Bronchial epithelial cell (primary cell): ENCODE data around the gene POSTN. TPM values are rescaled to one million over a fixed set of nuclear protein-coding genes. Genes with fewer than 3 reads are reported as not detected.
"Not testable (repeated sequence)": the region's sequence is repeated elsewhere in the genome, so short reads cannot be mapped to it uniquely, and the experiment has no call there.

ENCODE experiments used
- DNase-seq: peaks from one replicate; pipeline ENCODE4 v3.0.0-alpha.2; 2010; ENCODE audit warnings: low read depth
- FAIRE-seq: peaks from 2 replicates; lab custom pipeline; 2011; peaks lifted over from hg19 to GRCh38; lab: Jason Lieb, UNC
- H3K27me3 ChIP-seq: 2 replicates; pipeline ENCODE4 v1.5.1; 2011; ENCODE audit warnings: low read length; ENCODE audit not compliant: control insufficient read depth, insufficient read depth
- H3K36me3 ChIP-seq: 2 replicates; pipeline ENCODE4 v1.5.1; 2011; ENCODE audit warnings: low read length; ENCODE audit not compliant: control insufficient read depth, insufficient read depth
- H3K4me3 ChIP-seq: 2 replicates; pipeline ENCODE4 v1.5.1; 2011; ENCODE audit warnings: mild to moderate bottlenecking, low read depth, low read length, control low read depth
- total RNA-seq: library from RNA; depleted of rRNA; stranded (reverse); fragments of >200 nt; gene quantifications from 2 replicates; pipeline ENCODE4 v1.2.1, GENCODE V29; 2014
- TF ChIP-seq, protein P1 (sequence below): IDR thresholded peaks from 2 replicates; pipeline ENCODE4 v1.5.1; 2011; ENCODE audit warnings: mild to moderate bottlenecking, moderate library complexity, low read length, control low read depth, inconsistent platforms; ENCODE audit not compliant: insufficient read depth, severe bottlenecking

POSTN gene
- total RNA-seq, 1 donor from 2014 or later = 2.1 TPM

DNA sequence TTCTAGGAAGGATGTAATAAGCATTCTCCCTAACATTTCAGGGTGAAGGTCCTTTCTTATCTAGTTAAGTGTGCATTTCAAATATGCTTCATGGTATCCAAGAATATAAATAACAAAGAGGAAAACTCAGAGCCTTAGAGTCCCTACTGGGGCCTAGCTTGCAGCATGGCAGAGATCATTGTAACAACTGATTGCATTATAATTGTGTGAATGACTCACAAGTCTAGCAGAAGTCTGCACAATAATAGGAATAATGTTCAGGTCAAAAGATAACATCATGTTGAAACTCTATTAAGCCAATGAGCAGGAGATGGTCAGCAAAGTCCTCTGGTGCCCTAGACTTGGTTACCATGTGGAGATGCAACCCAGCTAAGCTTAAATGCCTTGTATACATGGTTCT is 3.4 kb downstream of the POSTN start:
- Histone ChIP-seq H3K36me3 (no peaks in the 10 kb centered on the region), H3K4me3 (no peak overlapping the region), H3K27me3 (no peaks in the 10 kb centered on the region)
- peak; percentile 56 for DNase-seq
- TF ChIP-seq, protein P1, sequence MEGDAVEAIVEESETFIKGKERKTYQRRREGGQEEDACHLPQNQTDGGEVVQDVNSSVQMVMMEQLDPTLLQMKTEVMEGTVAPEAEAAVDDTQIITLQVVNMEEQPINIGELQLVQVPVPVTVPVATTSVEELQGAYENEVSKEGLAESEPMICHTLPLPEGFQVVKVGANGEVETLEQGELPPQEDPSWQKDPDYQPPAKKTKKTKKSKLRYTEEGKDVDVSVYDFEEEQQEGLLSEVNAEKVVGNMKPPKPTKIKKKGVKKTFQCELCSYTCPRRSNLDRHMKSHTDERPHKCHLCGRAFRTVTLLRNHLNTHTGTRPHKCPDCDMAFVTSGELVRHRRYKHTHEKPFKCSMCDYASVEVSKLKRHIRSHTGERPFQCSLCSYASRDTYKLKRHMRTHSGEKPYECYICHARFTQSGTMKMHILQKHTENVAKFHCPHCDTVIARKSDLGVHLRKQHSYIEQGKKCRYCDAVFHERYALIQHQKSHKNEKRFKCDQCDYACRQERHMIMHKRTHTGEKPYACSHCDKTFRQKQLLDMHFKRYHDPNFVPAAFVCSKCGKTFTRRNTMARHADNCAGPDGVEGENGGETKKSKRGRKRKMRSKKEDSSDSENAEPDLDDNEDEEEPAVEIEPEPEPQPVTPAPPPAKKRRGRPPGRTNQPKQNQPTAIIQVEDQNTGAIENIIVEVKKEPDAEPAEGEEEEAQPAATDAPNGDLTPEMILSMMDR = no peak
- no peak for FAIRE-seq

DNA sequence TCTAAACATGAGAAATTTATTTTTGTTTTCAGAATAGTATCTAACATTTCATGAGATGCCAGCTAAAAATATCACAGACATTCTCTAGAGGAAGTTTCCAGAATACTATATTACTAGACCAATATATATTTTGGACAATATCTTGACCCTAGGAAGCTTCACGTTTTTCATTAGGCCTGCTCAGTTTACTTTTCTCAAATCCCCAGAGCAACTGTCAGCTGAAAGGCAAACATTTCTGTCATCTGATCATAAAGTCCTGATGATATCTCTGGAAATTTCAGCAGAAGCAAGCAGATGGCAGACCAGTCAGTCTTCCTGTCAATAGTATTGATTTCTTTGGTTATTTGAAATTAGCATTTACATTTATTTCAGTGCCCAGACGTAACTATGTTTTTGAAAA is 4.0 kb downstream of the POSTN start:
- H3K27me3 ChIP-seq = no peaks in the 10 kb centered on the region
- DNase-seq = no peak
- TF ChIP-seq, protein P1 = no peak
- no peak for FAIRE-seq
- no peak overlapping the region for H3K4me3 ChIP-seq
- no peaks in the 10 kb centered on the region for H3K36me3 ChIP-seq

GRCh38 chr13:37589381-37589780 is 9.2 kb downstream of the POSTN start:
- not testable (repeated sequence) for H3K4me3 ChIP-seq, H3K27me3 ChIP-seq, FAIRE-seq, H3K36me3 ChIP-seq
- peak; percentile 37 for DNase-seq

DNA sequence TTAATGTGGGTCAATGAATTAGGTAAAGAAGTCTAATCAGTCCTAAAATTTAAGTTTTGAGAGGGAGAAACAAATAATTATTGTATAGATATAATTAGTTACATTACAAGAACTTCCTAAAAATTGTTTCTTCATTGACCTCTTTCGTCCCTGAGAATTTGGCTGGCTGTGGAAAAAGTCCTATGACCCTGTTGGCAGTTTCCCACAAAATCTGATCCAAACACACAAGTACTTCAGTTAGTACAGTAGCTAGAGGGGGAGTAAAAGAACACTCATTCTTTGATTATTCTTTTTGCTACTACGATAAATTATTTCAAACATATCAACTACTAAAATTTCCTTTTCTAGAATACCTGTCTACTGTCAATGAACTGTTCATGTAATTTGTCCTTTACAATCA is 11.3 kb downstream of the POSTN start:
- FAIRE-seq (no peak), DNase-seq (no peak)
- Histone ChIP-seq H3K27me3 (no peaks in the 10 kb centered on the region), H3K4me3 (no peak overlapping the region), H3K36me3 (no peaks in the 10 kb centered on the region)
- TF ChIP-seq, protein P1 = no peak

DNA sequence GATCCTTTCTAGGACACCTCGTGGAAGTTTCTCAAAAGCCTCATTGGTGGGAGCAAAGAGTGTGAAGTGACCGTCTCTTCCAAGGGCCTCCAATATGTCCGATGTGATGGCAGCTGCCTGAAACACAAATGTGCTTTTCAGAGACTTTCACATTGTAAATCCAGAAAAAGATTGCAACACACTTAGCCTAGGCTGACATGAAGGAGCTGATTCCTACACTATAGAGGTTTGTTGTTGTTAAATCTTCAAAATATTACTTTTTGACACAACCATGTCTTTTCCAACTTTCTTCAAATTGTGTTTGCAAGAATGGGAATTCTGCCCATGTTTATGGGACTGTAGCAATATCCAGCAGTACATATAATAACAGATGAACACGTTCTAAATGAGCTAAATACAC is 12.4 kb downstream of the POSTN start:
- FAIRE-seq = no peak
- DNase-seq = no peak
- H3K36me3 ChIP-seq = no peaks in the 10 kb centered on the region
- no peaks in the 10 kb centered on the region for H3K27me3 ChIP-seq
- TF ChIP-seq, protein P1 = no peak
- H3K4me3 ChIP-seq = no peak overlapping the region

- H3K36me3 ChIP-seq = no peaks in the 10 kb centered on the region
- TF ChIP-seq, protein P1 = no peak
- H3K4me3 ChIP-seq = no peak overlapping the region
- no peak for FAIRE-seq
- no peak for DNase-seq
- H3K27me3 ChIP-seq = no peaks in the 10 kb centered on the region
These were observed 13.0 kb downstream of the POSTN start for GRCh38 chr13:37585541-37585940.
